ENCODE measurements around the gene RPN1. TPM values are rescaled to one million over a fixed set of nuclear protein-coding genes. Genes with fewer than 3 reads are reported as not detected.
A peak's percentile ranks its signal among the peaks of the same experiment; 100 is the strongest.

RPN1 gene
- total RNA-seq, 3 donors from 2014 or later (not counting 1 experiment from before 2014, with no cell fraction given) = 90.5 to 130 (median 92.1) TPM

DNA sequence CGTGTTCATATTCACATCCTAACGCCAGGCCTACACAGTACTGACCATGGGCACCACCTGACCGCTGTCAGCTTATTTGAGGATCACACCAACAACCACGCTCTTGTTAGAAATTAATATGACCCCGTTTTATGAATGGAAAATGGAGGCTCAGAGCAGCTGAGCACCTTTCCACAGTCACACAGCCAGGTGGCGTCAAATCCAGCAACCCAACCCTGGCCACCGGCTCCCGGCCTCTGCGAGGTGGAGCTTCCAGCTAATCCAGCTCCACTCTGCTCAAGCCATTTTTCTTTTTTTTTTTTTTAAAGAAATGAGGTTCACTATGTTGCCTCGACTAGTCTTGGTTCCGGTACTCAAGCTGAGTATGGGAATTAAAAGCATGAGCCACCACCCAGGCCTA, 41.3 kb downstream of the RPN1 start:
- H3K4me1 ChIP-seq (ENCODE audit: control insufficient read depth, insufficient read depth, low read length) = peaks cover 12% of the 10 kb centered on the region
- Mint-ChIP-seq H3K36me3 (no peaks in the 10 kb centered on the region), H3K4me1 (no peaks in the 10 kb centered on the region), H3K9me3 (no peaks in the 10 kb centered on the region), H3K4me3 (no peak overlapping the region), H3K27ac (no peak overlapping the region), H3K27me3 (ENCODE audit: low read depth in 2 of 2) (no peaks in the 10 kb centered on the region)
- TF ChIP-seq, protein P1, sequence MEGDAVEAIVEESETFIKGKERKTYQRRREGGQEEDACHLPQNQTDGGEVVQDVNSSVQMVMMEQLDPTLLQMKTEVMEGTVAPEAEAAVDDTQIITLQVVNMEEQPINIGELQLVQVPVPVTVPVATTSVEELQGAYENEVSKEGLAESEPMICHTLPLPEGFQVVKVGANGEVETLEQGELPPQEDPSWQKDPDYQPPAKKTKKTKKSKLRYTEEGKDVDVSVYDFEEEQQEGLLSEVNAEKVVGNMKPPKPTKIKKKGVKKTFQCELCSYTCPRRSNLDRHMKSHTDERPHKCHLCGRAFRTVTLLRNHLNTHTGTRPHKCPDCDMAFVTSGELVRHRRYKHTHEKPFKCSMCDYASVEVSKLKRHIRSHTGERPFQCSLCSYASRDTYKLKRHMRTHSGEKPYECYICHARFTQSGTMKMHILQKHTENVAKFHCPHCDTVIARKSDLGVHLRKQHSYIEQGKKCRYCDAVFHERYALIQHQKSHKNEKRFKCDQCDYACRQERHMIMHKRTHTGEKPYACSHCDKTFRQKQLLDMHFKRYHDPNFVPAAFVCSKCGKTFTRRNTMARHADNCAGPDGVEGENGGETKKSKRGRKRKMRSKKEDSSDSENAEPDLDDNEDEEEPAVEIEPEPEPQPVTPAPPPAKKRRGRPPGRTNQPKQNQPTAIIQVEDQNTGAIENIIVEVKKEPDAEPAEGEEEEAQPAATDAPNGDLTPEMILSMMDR (IDR thresholded peaks at IDR 0.05) = no peak
- DNase-seq (no peak), ATAC-seq (no peak)
- WGBS (ENCODE audit: insufficient coverage) = 92% methylated on average over 11 of the region's 11 CpGs
- intact Hi-C loops (cut with micrococcal nuclease) = loop anchor here (1.0 to 5.0 kb wide), 2 partner anchors 514 to 532 kb away; no protein-coding TSS in a partner anchor
- H3K27me3 ChIP-seq (ENCODE audit: control insufficient read depth, insufficient read depth, low read length) = no peaks in the 10 kb centered on the region
- no peaks in the 10 kb centered on the region for H3K36me3 ChIP-seq (ENCODE audit: control insufficient read depth, insufficient read depth, low read length)
- no peak overlapping the region for H3K27ac ChIP-seq (ENCODE audit: low read length)
- no peak overlapping the region for H3K4me3 ChIP-seq (ENCODE audit: low read length)
- no peaks in the 10 kb centered on the region for H3K9me3 ChIP-seq (ENCODE audit: control insufficient read depth, insufficient read depth, low read length)

DNA sequence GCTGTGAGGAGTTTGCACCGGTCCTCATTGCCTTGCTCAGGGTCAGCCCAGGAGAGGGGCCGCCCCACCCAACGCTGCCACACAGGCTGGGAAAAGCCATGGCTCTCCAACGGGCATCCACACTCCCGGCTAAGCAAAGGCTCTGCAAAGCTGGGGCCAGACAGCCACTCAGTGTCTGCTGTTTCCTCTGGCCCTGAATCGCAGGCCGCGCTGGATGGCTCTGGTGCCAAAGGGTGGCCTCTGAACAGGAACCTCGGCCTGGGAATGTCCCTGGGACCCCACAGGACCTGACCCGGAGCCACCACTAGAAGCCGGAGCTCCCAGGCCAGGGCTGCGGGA, 42.9 kb downstream of the RPN1 start:
- WGBS (ENCODE audit: insufficient coverage) = 67% methylated on average over 12 of the region's 12 CpGs
- no peak overlapping the region for H3K27ac ChIP-seq (ENCODE audit: low read length)

DNA sequence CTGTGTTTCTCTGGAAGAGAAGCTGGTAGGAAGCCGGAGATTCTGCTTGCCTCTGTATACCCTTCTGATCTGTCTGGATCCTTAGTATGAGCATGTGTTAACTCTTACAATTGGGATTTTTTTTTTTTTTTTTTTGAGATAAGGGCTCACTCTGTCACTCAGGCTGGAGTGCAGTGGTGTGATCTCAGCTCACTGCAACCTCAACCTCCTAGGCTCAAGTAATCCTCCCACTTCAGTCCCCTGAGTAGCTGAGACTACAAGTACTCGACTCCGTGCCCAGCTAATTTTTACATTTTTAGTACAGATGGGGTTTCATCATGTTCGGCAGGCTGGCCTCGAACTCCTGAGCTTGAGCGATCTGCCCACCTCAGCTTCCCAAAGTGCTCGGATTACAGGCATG, 44.5 kb downstream of the RPN1 start:
- DNase-seq = no peak

More for the DNA sequence above, 42.9 kb downstream of the RPN1 start:
- no peaks in the 10 kb centered on the region for H3K27me3 Mint-ChIP-seq (ENCODE audit: low read depth in 2 of 2)
- intact Hi-C loops (cut with micrococcal nuclease) = loop anchor here (1.0 to 5.0 kb wide), 2 partner anchors 181 to 530 kb away; no protein-coding TSS in a partner anchor
- no peak overlapping the region for H3K27ac Mint-ChIP-seq
- ATAC-seq (no peak), DNase-seq (no peak)
- no peaks in the 10 kb centered on the region for H3K9me3 ChIP-seq (ENCODE audit: control insufficient read depth, insufficient read depth, low read length)
- no peaks in the 10 kb centered on the region for H3K4me1 Mint-ChIP-seq
- no peaks in the 10 kb centered on the region for H3K27me3 ChIP-seq (ENCODE audit: control insufficient read depth, insufficient read depth, low read length)
- peaks cover 12% of the 10 kb centered on the region for H3K4me1 ChIP-seq (ENCODE audit: control insufficient read depth, insufficient read depth, low read length)
- H3K36me3 Mint-ChIP-seq = no peaks in the 10 kb centered on the region
- H3K9me3 Mint-ChIP-seq = no peaks in the 10 kb centered on the region
- H3K36me3 ChIP-seq (ENCODE audit: control insufficient read depth, insufficient read depth, low read length) = no peaks in the 10 kb centered on the region
- H3K4me3 ChIP-seq (ENCODE audit: low read length) = peak overlapping the region; percentile 37
- TF ChIP-seq, protein P1 (IDR thresholded peaks at IDR 0.05) = no peak
- peak overlapping the region; percentile 17 for H3K4me3 Mint-ChIP-seq

More for the DNA sequence above, 44.5 kb downstream of the RPN1 start:
- Histone ChIP-seq H3K27me3 (ENCODE audit: control insufficient read depth, insufficient read depth, low read length) (no peaks in the 10 kb centered on the region), H3K27ac (ENCODE audit: low read length) (no peak overlapping the region), H3K9me3 (ENCODE audit: control insufficient read depth, insufficient read depth, low read length) (no peaks in the 10 kb centered on the region), H3K4me1 (ENCODE audit: control insufficient read depth, insufficient read depth, low read length) (peaks cover 12% of the 10 kb centered on the region), H3K36me3 (ENCODE audit: control insufficient read depth, insufficient read depth, low read length) (no peaks in the 10 kb centered on the region), H3K4me3 (ENCODE audit: low read length) (no peak overlapping the region)
- TF ChIP-seq, protein P1 (IDR thresholded peaks at IDR 0.05) = no peak
- intact Hi-C loops (cut with micrococcal nuclease) = loop anchor here (5.0 kb wide), 1 partner anchor 529 kb away; no protein-coding TSS in a partner anchor
- Mint-ChIP-seq H3K4me1 (no peaks in the 10 kb centered on the region), H3K9me3 (no peaks in the 10 kb centered on the region), H3K4me3 (peak overlapping the region; percentile 35), H3K27me3 (ENCODE audit: low read depth in 2 of 2) (no peaks in the 10 kb centered on the region), H3K27ac (no peak overlapping the region), H3K36me3 (no peaks in the 10 kb centered on the region)
- no peak for ATAC-seq
- 96% methylated on average over 7 of the region's 7 CpGs for whole genome bisulfite sequencing (ENCODE audit: insufficient coverage)

Data from natural killer cell (primary cell).